ENCODE measurements around the gene ERFL.

DNA sequence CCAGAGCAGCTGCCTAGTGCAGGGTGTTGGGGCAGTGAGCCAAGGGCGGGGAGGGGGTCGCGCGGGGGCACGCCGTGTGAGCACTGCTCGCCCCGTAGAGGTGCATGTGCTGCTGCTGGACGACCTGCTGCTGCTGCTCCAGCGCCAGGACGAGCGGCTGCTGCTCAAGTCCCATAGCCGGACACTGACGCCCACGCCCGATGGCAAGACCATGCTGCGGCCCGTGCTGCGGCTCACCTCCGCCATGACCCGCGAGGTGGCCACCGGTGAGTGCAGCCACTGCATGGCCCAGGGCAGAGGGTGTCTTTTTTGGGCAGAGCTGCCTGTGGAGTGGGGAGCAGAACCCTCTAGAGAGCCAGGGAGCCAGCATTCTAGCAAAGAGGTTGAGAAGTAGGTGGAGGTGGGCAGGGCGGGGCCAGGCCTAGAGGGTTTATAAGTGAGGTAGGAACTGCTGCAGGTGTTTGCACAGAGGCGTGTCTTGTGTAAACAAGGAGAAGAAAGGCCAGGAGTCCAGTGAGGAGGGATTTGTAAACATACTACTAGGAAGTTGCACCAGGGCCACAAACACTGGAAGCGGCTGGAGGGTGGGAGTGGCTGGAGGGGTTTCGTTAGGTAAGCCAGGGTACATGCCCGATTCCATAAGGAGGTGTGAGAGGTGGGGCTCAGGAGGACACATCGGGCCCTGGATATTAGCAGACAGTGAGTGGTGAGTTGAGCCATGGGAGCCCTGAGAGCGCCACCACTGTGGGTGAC, 24.0 kb downstream of the ERFL start:
- TF ChIP-seq, protein P1, sequence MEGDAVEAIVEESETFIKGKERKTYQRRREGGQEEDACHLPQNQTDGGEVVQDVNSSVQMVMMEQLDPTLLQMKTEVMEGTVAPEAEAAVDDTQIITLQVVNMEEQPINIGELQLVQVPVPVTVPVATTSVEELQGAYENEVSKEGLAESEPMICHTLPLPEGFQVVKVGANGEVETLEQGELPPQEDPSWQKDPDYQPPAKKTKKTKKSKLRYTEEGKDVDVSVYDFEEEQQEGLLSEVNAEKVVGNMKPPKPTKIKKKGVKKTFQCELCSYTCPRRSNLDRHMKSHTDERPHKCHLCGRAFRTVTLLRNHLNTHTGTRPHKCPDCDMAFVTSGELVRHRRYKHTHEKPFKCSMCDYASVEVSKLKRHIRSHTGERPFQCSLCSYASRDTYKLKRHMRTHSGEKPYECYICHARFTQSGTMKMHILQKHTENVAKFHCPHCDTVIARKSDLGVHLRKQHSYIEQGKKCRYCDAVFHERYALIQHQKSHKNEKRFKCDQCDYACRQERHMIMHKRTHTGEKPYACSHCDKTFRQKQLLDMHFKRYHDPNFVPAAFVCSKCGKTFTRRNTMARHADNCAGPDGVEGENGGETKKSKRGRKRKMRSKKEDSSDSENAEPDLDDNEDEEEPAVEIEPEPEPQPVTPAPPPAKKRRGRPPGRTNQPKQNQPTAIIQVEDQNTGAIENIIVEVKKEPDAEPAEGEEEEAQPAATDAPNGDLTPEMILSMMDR (IDR thresholded peaks at IDR 0.05) = no peak
- no peak for TF ChIP-seq POLR2A (IDR thresholded peaks at IDR 0.05)

Measured in adrenal gland (tissue), 5 donors.